GM11168 (cell line): ENCODE data around the gene IL36B.

Experiments
- in situ Hi-C: fragments of 300-500 bp; cut with MboI; formaldehyde crosslinking; loops from one replicate; pipeline ENCODE4 v1.12.0; 2022; ENCODE audit warnings: low sequenced_read_pairs; ENCODE audit not compliant: unreplicated experiment

Gene IL36B

DNA sequence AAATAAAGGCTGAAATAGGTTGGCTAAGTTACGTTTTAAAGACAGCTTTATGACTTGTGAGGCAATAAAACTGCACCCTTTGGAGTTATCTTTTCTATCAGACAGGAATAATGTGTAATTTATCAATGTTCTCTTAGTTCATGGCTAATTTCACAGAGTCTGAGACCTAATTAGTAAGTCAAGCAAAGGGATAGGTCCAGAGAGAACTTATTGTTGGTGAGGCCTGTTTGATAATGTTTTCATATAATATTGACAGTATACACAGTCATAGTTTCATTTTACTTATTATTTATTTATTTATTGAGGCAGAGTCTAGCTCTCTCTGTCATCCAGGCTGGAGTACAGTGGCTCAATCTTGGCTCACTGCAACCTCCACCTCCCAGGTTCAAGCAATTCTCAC lies 4.5 kb upstream of the IL36B start:
- in situ Hi-C loops: no loop called here

DNA sequence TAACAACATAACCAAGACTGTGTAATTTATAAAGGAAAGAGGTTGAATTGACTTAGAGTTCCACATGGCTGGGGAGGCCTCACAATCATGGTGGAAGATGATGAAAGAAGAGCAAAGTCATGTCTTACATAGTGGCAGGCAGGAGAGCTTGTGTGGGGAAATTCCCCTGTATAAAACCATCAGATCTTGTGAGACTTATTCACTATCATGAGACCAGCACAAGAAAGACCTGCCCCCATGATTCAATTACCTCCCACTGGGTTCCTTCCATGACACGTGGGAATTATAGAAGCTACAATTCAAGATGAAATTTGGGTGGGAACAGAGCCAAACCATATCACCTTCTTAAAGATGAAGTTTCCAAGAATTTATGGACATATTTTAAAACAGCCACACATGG lies 3.9 kb upstream of the IL36B start:
- in situ Hi-C loops: no loop called here

- in situ Hi-C loops: no loop called here
Measured at GRCh38 chr2:113054066-113054465, 1.4 kb upstream of the IL36B start.

GRCh38 chr2:113053666-113054065 lies 999 bp upstream of the IL36B start:
- in situ Hi-C loops: no loop called here

DNA sequence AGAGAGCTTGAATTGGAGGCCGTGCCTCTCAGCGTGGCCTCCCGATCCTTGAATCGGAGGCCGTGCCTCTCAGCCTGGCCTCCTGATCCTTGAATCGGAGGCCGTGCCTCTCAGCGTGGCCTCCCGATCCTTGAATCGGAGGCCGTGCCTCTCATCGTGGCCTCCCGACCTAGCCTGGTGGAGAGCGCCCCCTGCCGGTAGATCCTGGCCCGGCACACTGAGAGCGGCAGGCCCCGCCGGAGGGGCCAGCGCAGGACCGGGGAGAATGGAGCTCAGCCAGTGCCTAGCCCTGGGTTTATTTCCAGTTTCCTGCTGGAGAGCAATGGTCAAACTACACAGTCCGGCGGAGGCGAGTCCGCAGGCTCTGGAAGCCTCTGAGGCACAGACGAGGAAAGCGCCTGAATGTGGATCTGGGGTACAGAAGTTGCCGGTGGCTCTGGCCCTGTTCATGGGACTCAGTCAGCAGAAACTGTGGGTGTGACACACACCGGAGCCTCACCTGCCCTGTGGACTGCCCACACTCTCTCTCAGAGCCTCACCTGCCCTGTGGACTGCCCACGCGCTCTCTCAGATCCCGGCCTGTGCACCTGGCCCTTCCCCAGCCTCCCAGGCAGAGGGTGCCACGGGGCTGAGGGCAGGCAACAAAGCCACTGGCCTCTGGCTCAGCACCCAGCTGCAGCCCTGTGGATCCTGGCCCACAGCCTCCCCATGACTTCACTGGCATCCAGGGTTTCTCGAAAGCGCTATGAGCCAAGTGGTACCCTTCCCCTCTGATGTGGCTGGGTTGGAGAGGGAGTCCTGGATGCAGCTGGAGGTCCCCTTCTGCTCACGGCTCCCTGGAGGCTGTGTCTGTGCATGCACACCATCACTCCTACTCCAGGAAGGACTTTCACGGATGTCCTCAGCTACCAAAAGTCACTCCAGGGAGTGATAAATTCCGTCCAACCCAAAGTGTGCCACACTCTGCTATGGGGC lies 1.5 kb downstream of the IL36B start:
- in situ Hi-C loops: no loop called here

GRCh38 chr2:113046465-113046864 lies 6.2 kb downstream of the IL36B start:
- in situ Hi-C loops: no loop called here

- in situ Hi-C loops: no loop called here
Measured at GRCh38 chr2:113041871-113042270, 10.8 kb downstream of the IL36B start.

DNA sequence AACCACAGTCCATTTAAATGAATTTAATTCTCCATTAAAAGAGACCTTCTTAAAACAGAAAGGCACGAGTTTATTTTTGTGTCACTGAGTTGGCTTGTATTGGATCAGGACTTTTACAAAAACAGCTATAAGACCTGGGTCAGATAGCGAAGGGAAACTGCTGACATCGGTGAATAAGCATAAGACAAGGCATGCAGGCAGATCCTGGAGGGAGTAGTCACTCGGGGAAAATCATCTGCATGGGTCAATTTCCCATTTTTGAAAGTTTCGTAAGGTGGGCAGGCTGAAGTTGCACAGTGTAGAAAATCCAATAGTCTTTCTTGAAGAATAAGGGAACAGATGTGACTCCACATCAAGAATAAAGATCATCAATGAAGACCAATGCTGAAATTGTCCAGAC lies 12.9 kb downstream of the IL36B start:
- in situ Hi-C loops: no loop called here

- in situ Hi-C loops: no loop called here
Measured at GRCh38 chr2:113039158-113039557, 13.5 kb downstream of the IL36B start.

DNA sequence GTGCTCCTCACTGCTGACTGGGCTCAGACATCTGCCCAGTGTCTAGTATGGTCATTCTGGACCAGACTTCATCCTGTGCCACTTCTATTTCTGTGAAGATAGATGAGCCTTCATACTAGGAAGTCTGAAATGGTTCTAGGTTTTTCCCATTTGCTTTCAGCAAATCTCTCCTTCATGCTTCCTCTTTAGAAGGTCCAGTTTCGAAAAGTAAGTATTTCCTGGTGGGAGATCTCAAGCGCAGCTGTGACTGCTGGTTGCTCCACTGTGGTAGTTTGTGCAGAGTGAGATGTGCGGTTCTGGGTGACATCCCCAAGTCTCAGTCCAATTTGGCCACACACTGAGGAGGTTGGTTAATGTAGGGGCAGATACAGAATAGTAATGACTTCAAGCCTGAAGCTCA lies 14.4 kb downstream of the IL36B start:
- in situ Hi-C loops: no loop called here

DNA sequence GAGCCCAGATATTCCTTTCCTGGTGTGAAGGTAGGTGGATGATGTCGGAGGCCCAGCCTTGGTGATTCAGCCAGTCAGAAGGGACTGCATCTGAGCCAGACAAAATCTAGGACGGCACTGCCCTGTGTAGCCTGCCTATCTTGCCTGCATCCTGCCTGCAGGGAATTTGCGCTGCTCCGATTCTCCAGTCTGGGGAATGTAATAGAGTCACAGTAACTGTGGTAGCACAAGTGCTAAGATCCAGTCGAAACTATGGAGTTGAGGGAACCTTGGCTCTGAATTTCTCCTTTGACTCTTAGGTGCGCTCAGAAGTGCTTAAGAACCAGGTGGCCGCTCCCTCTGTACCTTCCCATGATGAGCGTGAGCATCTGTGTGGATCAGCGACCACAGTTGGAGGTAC lies 15.9 kb downstream of the IL36B start:
- in situ Hi-C loops: no loop called here

DNA sequence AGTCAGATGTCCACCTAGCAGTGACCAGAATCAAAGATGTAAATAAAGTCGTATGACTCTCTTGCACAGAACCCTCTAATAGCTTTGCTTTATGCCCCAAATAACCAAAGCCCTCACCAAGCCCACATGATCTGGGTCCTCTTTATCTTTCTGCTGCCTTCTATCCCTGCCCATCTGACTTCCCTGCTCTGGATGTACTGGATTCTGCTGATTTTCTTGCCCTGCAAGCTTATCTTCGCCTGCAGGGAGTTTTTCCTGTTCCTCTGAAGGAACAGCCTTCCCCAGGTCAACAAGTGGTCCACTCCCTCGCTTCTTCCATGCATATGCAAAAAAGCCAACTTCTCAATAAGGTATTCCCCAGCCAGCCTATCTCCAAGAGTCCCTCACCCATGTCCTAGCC lies 18.7 kb downstream of the IL36B start:
- in situ Hi-C loops: no loop called here

DNA sequence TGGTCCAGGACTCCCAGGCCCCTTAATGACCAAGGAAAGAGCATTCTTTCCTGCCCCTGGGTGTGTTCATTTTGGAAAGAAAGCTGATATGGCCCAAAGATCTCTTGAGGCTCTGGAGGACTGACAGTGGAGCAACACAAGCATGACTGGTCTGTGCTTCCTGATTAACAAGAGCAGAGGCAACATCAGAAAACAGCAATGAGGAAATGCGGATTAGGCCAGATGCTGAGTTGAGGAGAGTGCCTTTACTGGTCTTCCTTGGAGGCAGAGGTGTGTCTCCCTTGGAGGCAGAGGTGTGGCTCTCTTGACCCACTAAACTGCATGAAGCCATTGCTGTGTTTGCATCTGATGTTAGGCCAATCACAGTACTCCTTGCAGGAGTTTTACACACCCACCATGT lies 19.9 kb downstream of the IL36B start:
- in situ Hi-C loops: no loop called here

- in situ Hi-C loops: no loop called here
Measured at GRCh38 chr2:113028112-113028511, 24.6 kb downstream of the IL36B start.

DNA sequence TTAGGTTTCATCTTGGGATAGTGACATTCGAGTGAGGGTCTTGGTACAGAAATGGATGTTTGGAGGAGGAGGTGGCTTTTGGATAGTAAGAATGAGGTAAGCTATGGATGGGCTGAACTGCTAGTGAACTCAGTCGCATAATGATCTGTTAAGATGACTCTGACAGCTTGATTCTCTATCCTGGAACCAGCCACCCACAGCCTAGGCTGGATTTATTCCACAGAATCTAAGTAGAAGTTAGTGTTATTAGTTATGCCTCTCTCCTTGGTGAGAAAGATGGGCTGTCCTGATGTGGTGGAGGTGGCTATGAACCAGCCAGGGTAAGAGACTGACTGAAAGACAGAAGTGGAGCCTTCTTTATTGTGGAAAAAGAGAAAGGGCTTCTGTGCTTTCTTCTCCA lies 25.0 kb downstream of the IL36B start:
- in situ Hi-C loops: no loop called here

DNA sequence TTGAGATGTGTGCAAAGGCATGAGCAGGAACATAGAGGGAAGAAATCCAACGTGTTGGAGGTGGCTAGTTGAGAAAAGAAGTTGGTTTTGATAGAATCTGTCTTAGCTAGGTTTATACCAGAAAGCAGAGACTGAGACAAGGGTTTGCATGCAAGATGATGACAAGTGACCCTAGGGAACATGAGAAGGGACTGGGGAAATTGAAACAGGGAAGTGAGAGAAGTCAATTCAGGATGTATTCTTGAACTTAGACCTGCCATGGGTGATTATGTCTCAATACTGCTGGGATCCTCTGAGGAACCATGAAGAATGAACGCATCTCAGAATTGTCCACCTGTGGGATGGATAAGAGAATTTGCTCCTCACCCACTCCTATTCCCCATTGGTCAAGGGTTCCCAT lies 26.9 kb downstream of the IL36B start:
- in situ Hi-C loops: no loop called here

DNA sequence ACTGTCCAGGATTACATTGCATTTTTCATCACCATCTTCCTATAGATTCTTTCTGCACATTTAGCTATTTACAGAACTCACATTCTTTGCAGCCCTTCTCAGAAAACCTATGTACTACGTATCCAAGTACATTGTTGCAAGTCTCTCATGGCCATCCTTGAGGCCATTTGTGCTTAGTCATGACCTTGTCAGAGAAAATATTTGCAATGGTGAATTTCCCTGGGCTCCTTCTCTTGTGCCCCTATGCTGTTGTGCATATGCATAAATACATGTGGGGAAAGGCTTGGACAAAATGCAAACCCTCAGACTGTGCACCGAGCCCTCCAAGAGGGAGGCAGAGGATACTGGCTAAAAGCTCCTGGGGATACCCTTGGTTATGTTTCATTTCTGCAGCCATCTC lies 27.9 kb downstream of the IL36B start:
- in situ Hi-C loops: no loop called here

GRCh38 chr2:113021312-113021711 lies 31.4 kb downstream of the IL36B start:
- in situ Hi-C loops: no loop called here

- in situ Hi-C loops: no loop called here
Measured at GRCh38 chr2:113018509-113018908, 34.2 kb downstream of the IL36B start.

DNA sequence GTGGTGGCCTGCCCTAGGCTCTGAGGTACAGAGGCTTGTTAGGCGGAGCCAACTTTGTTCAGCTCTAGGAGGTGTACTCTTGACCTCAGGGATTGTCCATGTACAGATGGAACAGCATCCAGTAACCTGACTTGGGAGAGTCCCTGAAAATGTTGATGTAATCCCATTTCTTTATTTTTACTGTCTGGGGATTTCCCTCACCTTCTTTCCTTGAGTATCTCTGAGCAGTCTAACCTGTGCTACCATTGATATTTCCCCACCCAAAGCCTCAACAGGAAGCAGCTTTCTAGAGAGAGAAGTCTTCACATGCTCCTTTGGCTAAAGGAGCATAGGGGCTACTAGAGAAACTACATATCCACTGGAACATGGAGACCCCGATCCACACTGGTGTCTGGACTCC lies 37.0 kb downstream of the IL36B start:
- in situ Hi-C loops: no loop called here

GRCh38 chr2:113015042-113015441 lies 37.6 kb downstream of the IL36B start:
- in situ Hi-C loops: no loop called here

DNA sequence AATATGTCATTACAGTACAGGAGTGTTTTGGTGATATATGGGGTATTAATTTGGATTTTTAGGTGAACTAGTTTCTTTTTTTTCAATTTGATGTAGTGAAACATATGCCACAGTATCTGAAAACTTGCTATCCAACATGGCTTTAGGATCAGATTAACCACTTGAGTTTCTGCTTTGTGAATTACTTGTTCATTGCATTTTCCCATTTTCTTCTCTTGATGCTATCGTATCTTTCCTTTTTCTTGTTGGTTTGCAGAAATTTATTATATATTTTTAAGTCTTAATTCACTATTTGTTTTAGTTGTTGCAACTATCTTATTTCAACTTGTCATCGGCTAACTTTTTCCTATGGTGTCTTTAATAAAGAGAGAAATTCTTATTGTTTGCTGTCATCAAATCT lies 38.6 kb downstream of the IL36B start:
- in situ Hi-C loops: no loop called here
